GM19455 (cell line): Measurements from ENCODE around the gene PEDS1.
"Not testable (repeated sequence)": the region's sequence is repeated elsewhere in the genome, so short reads cannot be mapped to it uniquely, and the experiment has no call there.

ENCODE experiments used
- ATAC-seq: cut with Tn5 transposase; IDR thresholded peaks from one replicate; pipeline ENCODE4 v1.9.1; 2021; ENCODE audit not compliant: unreplicated experiment

The PEDS1 gene

DNA sequence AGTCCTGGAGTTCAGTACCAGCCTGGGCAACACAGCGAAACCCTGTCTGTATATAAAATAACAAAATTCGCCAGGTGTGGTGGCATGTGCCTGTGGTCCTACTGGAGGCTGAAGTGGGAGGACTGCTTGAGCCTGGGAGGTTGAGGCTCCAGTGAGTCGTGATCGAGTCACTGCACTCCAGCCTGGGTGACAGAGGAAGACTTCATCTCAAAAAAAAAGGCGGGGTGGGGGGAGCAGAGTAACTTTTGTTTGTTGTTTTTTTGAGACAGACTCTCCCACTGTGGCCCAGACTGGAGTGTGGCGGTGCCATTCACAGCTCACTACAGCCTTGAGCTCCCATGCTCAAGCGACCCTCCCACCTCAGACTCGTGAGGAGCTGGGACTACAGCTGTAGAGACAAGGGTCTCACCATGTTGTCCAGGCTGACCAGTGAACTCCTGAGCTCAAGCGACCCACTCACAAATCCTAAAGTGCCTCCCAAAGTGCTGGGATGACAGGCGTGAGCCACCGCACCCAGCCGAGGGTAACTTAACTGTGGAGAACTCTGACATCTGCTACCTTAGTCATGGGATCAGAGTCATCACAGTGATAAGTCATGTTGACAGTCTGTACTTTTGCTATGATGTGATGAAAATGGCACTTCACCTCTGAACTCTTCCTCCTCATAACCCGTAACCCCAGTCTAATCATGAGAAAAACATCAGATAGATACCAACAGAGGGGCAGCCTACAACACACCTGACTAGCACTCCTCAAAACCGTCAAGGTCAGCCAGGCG lies 16.5 kb downstream of the PEDS1 start:
- ATAC-seq = no peak

DNA sequence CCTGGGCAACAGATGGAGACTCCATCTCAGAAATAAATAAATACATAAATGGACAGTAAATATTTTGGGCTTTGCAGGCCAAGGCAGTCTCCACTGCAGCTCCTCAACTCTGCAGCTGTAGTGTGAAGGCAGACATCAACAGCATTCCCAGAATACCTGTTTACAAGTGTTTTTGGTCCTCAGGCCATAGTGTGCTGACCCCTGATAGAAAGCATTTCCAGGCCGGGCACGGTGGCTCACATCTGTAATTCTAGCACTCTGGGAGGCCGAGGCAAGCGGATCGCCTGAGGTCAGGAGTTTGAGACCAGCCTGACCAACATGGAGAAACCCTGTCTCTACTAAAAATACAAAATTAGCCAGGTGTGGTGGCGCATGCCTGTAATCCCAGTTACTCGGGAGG lies 18.4 kb downstream of the PEDS1 start:
- not testable (repeated sequence) for ATAC-seq

- ATAC-seq = no peak
These were observed 19.9 kb downstream of the PEDS1 start for GRCh38 chr20:50133474-50134217.

DNA sequence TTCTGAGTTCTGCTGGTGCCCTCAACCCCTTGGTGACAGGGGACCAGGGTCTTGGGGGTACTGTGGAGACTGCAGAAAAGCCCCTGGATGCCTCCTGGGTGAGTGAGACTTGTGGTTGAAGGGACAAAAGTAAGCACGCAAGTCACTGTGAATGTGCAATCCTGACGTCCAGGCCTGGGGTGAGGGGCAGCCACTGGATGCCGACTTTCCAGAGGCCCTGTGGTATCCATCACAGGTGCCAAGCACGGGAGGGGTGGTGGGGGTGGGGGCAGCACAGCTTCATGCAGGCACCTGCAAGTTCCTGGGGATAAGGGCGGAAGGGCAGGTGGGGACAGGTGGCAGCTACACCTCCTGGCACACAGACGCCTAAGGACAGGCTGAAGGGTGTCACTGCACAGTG lies 20.5 kb downstream of the PEDS1 start:
- ATAC-seq = no peak

GRCh38 chr20:50130995-50131394 lies 22.5 kb downstream of the PEDS1 start:
- no peak for ATAC-seq

DNA sequence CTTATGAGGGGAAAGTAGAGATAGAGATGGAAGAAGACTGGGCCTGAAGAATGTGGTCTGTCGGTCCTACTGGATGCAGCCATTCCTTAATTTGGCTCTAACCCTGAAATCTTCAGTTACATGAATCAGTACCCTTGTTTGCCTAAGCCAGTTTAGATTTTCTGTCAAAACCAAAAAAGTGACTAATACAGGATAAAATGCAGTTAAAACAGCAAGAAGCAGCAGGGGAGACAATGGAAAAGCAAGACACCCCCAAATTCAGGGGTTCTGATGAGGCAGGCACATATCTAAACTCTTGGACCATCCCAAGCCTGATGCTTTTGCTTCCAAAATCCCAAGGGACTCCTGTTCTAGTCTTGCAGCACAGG lies 23.2 kb downstream of the PEDS1 start:
- ATAC-seq = no peak

GRCh38 chr20:50129662-50130355 lies 23.7 kb downstream of the PEDS1 start:
- ATAC-seq = no peak

DNA sequence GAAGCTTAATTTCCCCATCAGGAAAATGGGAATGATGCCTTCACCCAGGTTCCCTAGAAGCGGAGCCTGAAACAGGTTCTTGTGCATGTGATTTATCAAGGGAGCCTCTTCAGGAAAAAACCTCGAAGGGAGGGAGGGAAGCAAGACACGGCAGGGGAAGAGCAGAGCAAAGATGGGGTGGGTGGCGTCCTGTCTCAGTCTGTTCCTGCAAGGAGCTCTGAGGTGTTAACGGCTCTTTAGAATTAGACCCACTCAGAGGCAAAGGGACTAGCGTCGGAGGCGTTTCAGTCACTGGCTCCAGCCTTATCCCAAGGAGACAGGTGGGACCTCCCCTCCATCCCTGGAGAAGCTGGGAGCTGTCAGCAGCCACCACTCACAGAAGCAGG lies 25.0 kb downstream of the PEDS1 start:
- ATAC-seq = no peak

GRCh38 chr20:50127587-50128519 lies 25.7 kb downstream of the PEDS1 start:
- no peak for ATAC-seq

GRCh38 chr20:50126662-50127061 lies 26.9 kb downstream of the PEDS1 start:
- ATAC-seq = no peak

- no peak for ATAC-seq
These were observed 28.2 kb downstream of the PEDS1 start for GRCh38 chr20:50125279-50125678.

- no peak for ATAC-seq
These were observed 29.0 kb downstream of the PEDS1 start for GRCh38 chr20:50124496-50124895.

GRCh38 chr20:50123418-50123817 lies 30.1 kb downstream of the PEDS1 start:
- no peak for ATAC-seq

DNA sequence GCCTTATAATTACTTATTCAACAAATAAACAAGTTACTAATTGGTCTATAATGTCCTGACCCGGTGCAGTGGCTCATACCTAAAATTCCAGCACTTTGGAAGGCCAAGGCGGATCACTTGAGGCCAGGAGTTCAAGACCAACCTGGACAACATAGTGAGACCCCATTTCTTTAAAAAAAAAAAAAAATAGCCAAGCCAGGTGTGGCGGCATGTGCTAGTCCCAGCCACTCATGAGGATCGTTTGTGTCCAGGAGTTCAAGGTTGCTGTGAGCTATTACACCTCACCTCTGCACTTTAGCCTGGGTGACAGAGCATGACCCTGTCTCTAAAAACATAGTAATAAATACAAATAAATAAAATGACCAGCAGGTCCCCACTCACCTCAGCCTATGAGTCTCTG lies 30.8 kb downstream of the PEDS1 start:
- no peak for ATAC-seq

DNA sequence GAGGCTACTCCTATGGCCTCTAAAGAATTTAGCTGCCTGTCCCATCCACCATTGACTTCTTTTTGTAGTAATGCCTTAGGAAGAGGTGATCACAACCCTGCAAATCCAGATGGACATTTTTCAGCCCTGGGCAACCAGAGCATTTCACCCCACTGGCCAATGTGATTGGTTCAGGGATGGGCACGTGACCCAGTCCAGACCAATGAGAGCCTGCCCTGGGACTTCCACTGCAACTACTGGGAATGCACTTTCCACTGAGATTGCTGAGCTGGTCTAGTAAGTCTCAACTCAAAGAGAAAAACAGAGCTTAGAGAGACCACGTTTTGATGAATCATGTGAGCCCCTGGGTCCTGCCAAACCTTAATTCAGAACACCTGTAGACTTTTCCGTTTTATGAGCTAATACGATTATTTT lies 31.7 kb downstream of the PEDS1 start:
- ATAC-seq = no peak

- ATAC-seq = no peak
These were observed 32.4 kb downstream of the PEDS1 start for GRCh38 chr20:50120935-50121693.

DNA sequence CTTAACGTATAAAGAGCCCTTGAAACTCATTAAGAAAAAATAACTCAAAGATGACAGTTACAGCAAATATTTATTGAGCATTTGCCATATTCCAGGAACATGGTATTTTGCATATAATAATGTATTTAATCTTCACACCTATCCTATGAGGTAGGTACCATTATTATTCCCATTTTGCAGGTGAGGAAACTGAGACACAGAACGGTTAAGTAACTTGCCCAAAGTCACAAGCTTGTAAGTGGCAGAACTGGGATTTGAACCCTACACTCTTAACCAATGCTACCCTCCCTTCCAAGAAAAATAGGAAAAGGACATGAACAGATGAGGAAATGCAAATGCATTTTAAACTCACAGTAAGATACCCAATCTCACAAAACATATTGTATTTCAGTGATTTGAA lies 35.3 kb downstream of the PEDS1 start:
- ATAC-seq = no peak

DNA sequence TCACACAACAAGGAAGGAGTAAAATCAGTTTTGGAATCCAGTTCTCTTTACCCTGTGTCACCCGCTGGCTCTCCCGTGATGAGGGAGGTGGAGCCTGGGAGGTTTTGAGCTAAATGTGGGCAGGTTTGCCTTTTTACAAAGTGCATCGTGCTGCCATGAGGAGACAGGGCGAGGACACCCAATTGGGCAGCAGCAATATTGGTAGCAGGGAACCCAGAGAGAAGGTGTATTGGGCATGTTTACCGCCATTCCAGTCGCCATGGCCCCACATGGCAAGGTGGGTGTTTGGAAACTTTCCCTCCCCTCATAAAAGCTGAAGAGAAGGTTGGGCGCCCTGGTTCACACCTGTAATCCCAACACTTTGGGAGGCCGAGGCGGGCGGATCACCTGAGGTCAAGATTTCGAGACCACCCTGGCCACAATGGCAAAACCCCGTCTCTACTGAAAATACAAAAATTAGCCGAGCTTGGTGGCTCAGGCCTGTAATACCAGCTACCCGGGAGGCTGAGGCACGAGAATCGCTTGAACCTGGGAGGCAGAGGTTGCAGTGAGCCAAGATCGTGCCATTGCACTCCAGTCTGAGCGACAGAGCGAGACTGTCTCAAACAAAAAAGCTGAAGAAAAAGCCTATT lies 37.0 kb downstream of the PEDS1 start:
- no peak for ATAC-seq

GRCh38 chr20:50115591-50116367 lies 37.7 kb downstream of the PEDS1 start:
- ATAC-seq = peak; percentile 72
